WTC11 (cell line): Measurements from ENCODE around the gene PPP1R3D. TPM values are rescaled to one million over a fixed set of nuclear protein-coding genes. Genes with fewer than 3 reads are reported as not detected.

Experiments used
- ATAC-seq: fragments of 200-7000 bp; cut with Tn5 transposase; 2 replicates; pipeline ENCODE4 v1.10.0; 2021; ENCODE audit warnings: mild to moderate bottlenecking, moderate library complexity
- CTCF ChIA-PET: fragments of 300-600 bp; sonication (Branson Sonifier 250); formaldehyde crosslinking; loops from one replicate; lab custom pipeline; 2021; ENCODE audit warnings: antibody characterized with exemption; lab: Charles Lee
- POLR2A ChIA-PET: fragments of 350-600 bp; sonication (Branson Sonifier 250); formaldehyde crosslinking; loops from one replicate; lab custom pipeline; 2021; ENCODE audit warnings: antibody characterized with exemption; lab: Charles Lee
- DNase-seq: peaks from one replicate; pipeline ENCODE4 v3.0.0; 2021; ENCODE audit warnings: low spot score
- H3K27ac Mint-ChIP-seq: 2 replicates; pipeline ENCODE4 v1.8.0; 2021; ENCODE audit warnings: mixed read lengths
- H3K27me3 Mint-ChIP-seq: 2 replicates; pipeline ENCODE4 v1.8.0; 2021; ENCODE audit warnings: low read depth, mild to moderate bottlenecking, moderate library complexity, mixed read lengths
- H3K36me3 Mint-ChIP-seq: 2 replicates; pipeline ENCODE4 v1.8.0; 2021; ENCODE audit warnings: mixed read lengths
- H3K4me1 Mint-ChIP-seq: 2 replicates; pipeline ENCODE4 v1.8.0; 2022; ENCODE audit warnings: mixed read lengths
- H3K4me3 Mint-ChIP-seq: 2 replicates; pipeline ENCODE4 v1.8.0; 2021; ENCODE audit warnings: mild to moderate bottlenecking, moderate library complexity, mixed read lengths
- H3K9me3 Mint-ChIP-seq: 2 replicates; pipeline ENCODE4 v1.8.0; 2021; ENCODE audit warnings: mixed read lengths
- CDX4 ChIP-seq: fragments of 250-450 bp; sonication (Bioruptor Pico); IDR thresholded peaks from 2 replicates; pipeline ENCODE4 v1.9.0; 2021; ENCODE audit warnings: moderate library complexity, mild to moderate bottlenecking, inconsistent platforms, borderline replicate concordance
- E2F5 ChIP-seq: sonication (generic); formaldehyde crosslinking; IDR thresholded peaks from 2 replicates; pipeline ENCODE4 v1.8.1; 2022; ENCODE audit warnings: mild to moderate bottlenecking, moderate library complexity, missing genetic modification reagents
- ELF4 ChIP-seq: sonication (generic); formaldehyde crosslinking; IDR thresholded peaks from 2 replicates; pipeline ENCODE4 v1.8.1; 2022; ENCODE audit warnings: low read depth, mild to moderate bottlenecking, moderate library complexity, missing genetic modification reagents
- ETV6 ChIP-seq: sonication (generic); formaldehyde crosslinking; IDR thresholded peaks from 2 replicates; pipeline ENCODE4 v1.8.1; 2022; ENCODE audit warnings: mild to moderate bottlenecking, missing genetic modification reagents
- FOXJ3 ChIP-seq: sonication (generic); formaldehyde crosslinking; IDR thresholded peaks from 2 replicates; pipeline ENCODE4 v1.9.0; 2021; ENCODE audit warnings: missing genetic modification reagents, mild to moderate bottlenecking, borderline replicate concordance
- FOXP4 ChIP-seq: sonication (generic); formaldehyde crosslinking; IDR thresholded peaks from 2 replicates; pipeline ENCODE4 v1.8.0; 2022; ENCODE audit warnings: mild to moderate bottlenecking, missing genetic modification reagents
- GTF2I ChIP-seq: fragments of 250-450 bp; sonication (Bioruptor Pico); conservative IDR thresholded peaks from 2 replicates; pipeline ENCODE4 v1.4.0; 2021; ENCODE audit warnings: mild to moderate bottlenecking
- MAX ChIP-seq: sonication (generic); formaldehyde crosslinking; IDR thresholded peaks from 2 replicates; pipeline ENCODE4 v1.8.0; 2022; ENCODE audit warnings: mild to moderate bottlenecking, missing genetic modification reagents
- MXD4 ChIP-seq: fragments of 250-450 bp; sonication (Bioruptor Pico); IDR thresholded peaks from 2 replicates; pipeline ENCODE4 v1.8.0; 2021; ENCODE audit warnings: mild to moderate bottlenecking, moderate library complexity, borderline replicate concordance
- NR2C2 ChIP-seq: sonication (generic); formaldehyde crosslinking; IDR thresholded peaks from 2 replicates; pipeline ENCODE4 v1.8.0; 2022; ENCODE audit warnings: mild to moderate bottlenecking, missing genetic modification reagents
- PRDM15 ChIP-seq: sonication (generic); formaldehyde crosslinking; IDR thresholded peaks from 2 replicates; pipeline ENCODE4 v1.8.0; 2022; ENCODE audit warnings: missing genetic modification reagents
- RELA ChIP-seq: sonication (generic); formaldehyde crosslinking; IDR thresholded peaks from 2 replicates; pipeline ENCODE4 v1.8.1; 2022; ENCODE audit warnings: missing genetic modification reagents, mild to moderate bottlenecking, borderline replicate concordance
- SMAD4 ChIP-seq: sonication (generic); formaldehyde crosslinking; IDR thresholded peaks from 2 replicates; pipeline ENCODE4 v1.8.0; 2022; ENCODE audit warnings: mild to moderate bottlenecking, missing genetic modification reagents
- ZBTB21 ChIP-seq: sonication (generic); formaldehyde crosslinking; IDR thresholded peaks from 2 replicates; pipeline ENCODE4 v1.8.1; 2023; ENCODE audit warnings: mild to moderate bottlenecking, missing genetic modification reagents, borderline replicate concordance
- ZNF263 ChIP-seq: sonication (generic); formaldehyde crosslinking; IDR thresholded peaks from 2 replicates; pipeline ENCODE4 v1.8.1; 2022; ENCODE audit warnings: low read depth, mild to moderate bottlenecking, moderate library complexity, missing genetic modification reagents
- ZNF281 ChIP-seq: sonication (generic); formaldehyde crosslinking; IDR thresholded peaks from 2 replicates; pipeline ENCODE4 v1.8.0; 2023; ENCODE audit warnings: mild to moderate bottlenecking, missing genetic modification reagents
- ZNF317 ChIP-seq: sonication (generic); formaldehyde crosslinking; IDR thresholded peaks from 2 replicates; pipeline ENCODE4 v1.8.1; 2023; ENCODE audit warnings: low read depth, mild to moderate bottlenecking, moderate library complexity, missing genetic modification reagents, borderline replicate concordance
- ZNF396 ChIP-seq: fragments of 250-450 bp; sonication (Bioruptor Pico); IDR thresholded peaks from 2 replicates; pipeline ENCODE4 v1.8.0; 2021; ENCODE audit warnings: mild to moderate bottlenecking, moderate library complexity, borderline replicate concordance
- ZNF423 ChIP-seq: fragments of 250-450 bp; sonication (Bioruptor Pico); IDR thresholded peaks from 2 replicates; pipeline ENCODE4 v2.1.2; 2022; ENCODE audit warnings: mild to moderate bottlenecking, moderate library complexity
- total RNA-seq: library from RNA; stranded (reverse); gene quantifications from 3 replicates; pipeline ENCODE4 v1.2.3, GENCODE V29; 2021

PPP1R3D gene
- total RNA-seq, 1 experiment from 2014 or later = 2.4 TPM

- no peak for TF ChIP-seq ELF4 (CRISPR knock-in tag)
- no peak for TF ChIP-seq ZNF423 (CRISPR knock-in tag)
- no peak for TF ChIP-seq RELA (CRISPR knock-in tag)
- no peak for TF ChIP-seq MXD4
- TF ChIP-seq GTF2I = no peak
- TF ChIP-seq FOXP4 (CRISPR knock-in tag) = no peak
- no peak for TF ChIP-seq FOXJ3 (CRISPR knock-in tag)
- no peak for TF ChIP-seq ZNF281
Observed at GRCh38 chr20:59977086-59977485, 37.0 kb upstream of the PPP1R3D start (continued).

GRCh38 chr20:59976156-59976782 is 36.2 kb upstream of the PPP1R3D start:
- H3K9me3 Mint-ChIP-seq = peaks cover 7% of the 10 kb centered on the region; the same call in 1 of the 2 replicates
- H3K27me3 Mint-ChIP-seq = peaks cover 15% of the 10 kb centered on the region
- no peak overlapping the region for H3K27ac Mint-ChIP-seq
- no peak overlapping the region for H3K4me3 Mint-ChIP-seq
- ATAC-seq (no peak), DNase-seq (no peak)
- no peaks in the 10 kb centered on the region for H3K4me1 Mint-ChIP-seq
- H3K36me3 Mint-ChIP-seq = no peaks in the 10 kb centered on the region
- CTCF ChIA-PET = interaction anchor here (0.6 kb wide), 1 partner anchor 34 kb away, joined by 3 read pairs; no protein-coding TSS in a partner anchor
- POLR2A ChIA-PET = interaction anchor here (0.5 kb wide), 1 partner anchor 783 kb away, joined by 4 read pairs; no protein-coding TSS in a partner anchor
- no peak for TF ChIP-seq SMAD4
- no peak for TF ChIP-seq RELA (CRISPR knock-in tag)
- TF ChIP-seq ZNF317 (CRISPR knock-in tag) = no peak
- TF ChIP-seq NR2C2 (CRISPR knock-in tag) = no peak
- TF ChIP-seq ZNF396 (CRISPR knock-in tag) = no peak
- no peak for TF ChIP-seq MAX
- no peak for TF ChIP-seq ETV6 (CRISPR knock-in tag)

- H3K36me3 Mint-ChIP-seq = no peaks in the 10 kb centered on the region
- ATAC-seq (no peak), DNase-seq (no peak)
- H3K27ac Mint-ChIP-seq = no peak overlapping the region
- POLR2A ChIA-PET = no interaction called here
- peaks cover 4% of the 10 kb centered on the region; the same call in 1 of the 2 replicates for H3K9me3 Mint-ChIP-seq
- peaks cover 19% of the 10 kb centered on the region for H3K27me3 Mint-ChIP-seq
- no peak overlapping the region for H3K4me3 Mint-ChIP-seq
- CTCF ChIA-PET = no interaction called here
- no peaks in the 10 kb centered on the region for H3K4me1 Mint-ChIP-seq
- TF ChIP-seq ZNF263 (CRISPR knock-in tag) (no peak), ZBTB21 (CRISPR knock-in tag) (no peak), MAX (no peak), MXD4 (no peak), E2F5 (CRISPR knock-in tag) (no peak), CDX4 (CRISPR knock-in tag) (no peak), PRDM15 (CRISPR knock-in tag) (no peak)
Observed at GRCh38 chr20:59972037-59972801, 32.1 kb upstream of the PPP1R3D start.
